Esophagus squamous epithelium (tissue), 4 donors: ENCODE measurements around the gene ACTRT2.

Source experiments
- POLR2A ChIP-seq, 4 donors: fragments of 450-650 bp; IDR thresholded peaks; one replicate each; pipeline ENCODE4 v1.6.1; 2017; ENCODE audit warnings: antibody characterized with exemption in 4 of 4, mild to moderate bottlenecking in 4 of 4, moderate library complexity in 3 of 4
- TF ChIP-seq, protein P1 (sequence below), 6 experiments: fragments of 450-650 bp in 4 of 6; fragments of 200-600 bp in 2 of 6; sonication (generic) in 2 of 6; IDR thresholded peaks; one replicate each; pipeline ENCODE4 v1.5.1; 2016 to 2019; ENCODE audit warnings: antibody characterized with exemption in 6 of 6, mild to moderate bottlenecking in 4 of 6, moderate library complexity in 4 of 6

GRCh38 chr1:2999571-2999970, 21.7 kb upstream of the ACTRT2 start:
- TF ChIP-seq POLR2A (IDR thresholded peaks at IDR 0.05): no peak
- TF ChIP-seq, protein P1, sequence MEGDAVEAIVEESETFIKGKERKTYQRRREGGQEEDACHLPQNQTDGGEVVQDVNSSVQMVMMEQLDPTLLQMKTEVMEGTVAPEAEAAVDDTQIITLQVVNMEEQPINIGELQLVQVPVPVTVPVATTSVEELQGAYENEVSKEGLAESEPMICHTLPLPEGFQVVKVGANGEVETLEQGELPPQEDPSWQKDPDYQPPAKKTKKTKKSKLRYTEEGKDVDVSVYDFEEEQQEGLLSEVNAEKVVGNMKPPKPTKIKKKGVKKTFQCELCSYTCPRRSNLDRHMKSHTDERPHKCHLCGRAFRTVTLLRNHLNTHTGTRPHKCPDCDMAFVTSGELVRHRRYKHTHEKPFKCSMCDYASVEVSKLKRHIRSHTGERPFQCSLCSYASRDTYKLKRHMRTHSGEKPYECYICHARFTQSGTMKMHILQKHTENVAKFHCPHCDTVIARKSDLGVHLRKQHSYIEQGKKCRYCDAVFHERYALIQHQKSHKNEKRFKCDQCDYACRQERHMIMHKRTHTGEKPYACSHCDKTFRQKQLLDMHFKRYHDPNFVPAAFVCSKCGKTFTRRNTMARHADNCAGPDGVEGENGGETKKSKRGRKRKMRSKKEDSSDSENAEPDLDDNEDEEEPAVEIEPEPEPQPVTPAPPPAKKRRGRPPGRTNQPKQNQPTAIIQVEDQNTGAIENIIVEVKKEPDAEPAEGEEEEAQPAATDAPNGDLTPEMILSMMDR (IDR thresholded peaks at IDR 0.05): no peak
